H9 (cell line): ENCODE data around the gene SMCO4. TPM values are rescaled to one million over a fixed set of nuclear protein-coding genes. Genes with fewer than 3 reads are reported as not detected.

Experiments
- DNase-seq: peaks from one replicate; pipeline ENCODE4 v3.0.0-alpha.2; 2017
- H2AFZ ChIP-seq: one replicate; pipeline ENCODE4 v1.6.1; 2013; ENCODE audit warnings: mild to moderate bottlenecking, low read length, control low read depth, moderate library complexity
- H2AK5ac ChIP-seq: 2 replicates; pipeline ENCODE4 v1.6.1; 2013; ENCODE audit warnings: low read length, control low read depth, mixed read lengths; ENCODE audit not compliant: insufficient read length
- H2BK120ac ChIP-seq: one replicate; pipeline ENCODE4 v1.6.1; 2013; ENCODE audit warnings: low read depth, mild to moderate bottlenecking, low read length, control low read depth, inconsistent platforms; ENCODE audit not compliant: poor library complexity, severe bottlenecking
- H2BK12ac ChIP-seq: 2 replicates; pipeline ENCODE4 v1.6.1; 2013; ENCODE audit warnings: low read length, control low read depth, mixed read lengths, low read depth; ENCODE audit not compliant: insufficient read length
- H2BK15ac ChIP-seq: 2 replicates; pipeline ENCODE4 v1.6.1; 2013; ENCODE audit warnings: low read depth, low read length, control low read depth
- H2BK20ac ChIP-seq: one replicate; pipeline ENCODE4 v1.6.1; 2013; ENCODE audit warnings: low read depth, mild to moderate bottlenecking, low read length, control low read depth, inconsistent platforms; ENCODE audit not compliant: poor library complexity, severe bottlenecking
- H2BK5ac ChIP-seq: 2 replicates; pipeline ENCODE4 v1.6.1; 2013; ENCODE audit warnings: low read length, control low read depth, mixed read lengths; ENCODE audit not compliant: insufficient read length
- H3K14ac ChIP-seq: 2 replicates; pipeline ENCODE4 v1.6.1; 2013; ENCODE audit warnings: low read length, control low read depth; ENCODE audit not compliant: insufficient read depth
- H3K18ac ChIP-seq: 2 replicates; pipeline ENCODE4 v1.6.1; 2013; ENCODE audit warnings: low read depth, mild to moderate bottlenecking, mixed read lengths, low read length, control low read depth; ENCODE audit not compliant: insufficient read length
- H3K23ac ChIP-seq: 2 replicates; pipeline ENCODE4 v1.6.1; 2013; ENCODE audit warnings: low read length, control low read depth, mixed read lengths, low read depth; ENCODE audit not compliant: insufficient read length
- H3K23me2 ChIP-seq: 2 replicates; pipeline ENCODE4 v1.6.1; 2013; ENCODE audit warnings: low read depth, mild to moderate bottlenecking, mixed read lengths, low read length, control low read depth; ENCODE audit not compliant: insufficient read length, poor library complexity, severe bottlenecking
- H3K27ac ChIP-seq: 2 replicates; pipeline ENCODE4 v1.5.1; 2013; ENCODE audit warnings: low read length, control low read depth, mixed read lengths, low read depth; ENCODE audit not compliant: insufficient read length
- H3K27me3 ChIP-seq: 2 replicates; pipeline ENCODE4 v1.6.1; 2013; ENCODE audit warnings: low read length, control low read depth, inconsistent platforms; ENCODE audit not compliant: insufficient read depth
- H3K4ac ChIP-seq: 2 replicates; pipeline ENCODE4 v1.6.1; 2013; ENCODE audit warnings: low read depth, mild to moderate bottlenecking, control low read depth, inconsistent platforms, low read length, moderate library complexity
- H3K4me1 ChIP-seq: 2 replicates; pipeline ENCODE4 v1.6.1; 2013; ENCODE audit warnings: low read length, control low read depth, inconsistent platforms; ENCODE audit not compliant: insufficient read depth
- H3K4me2 ChIP-seq: 2 replicates; pipeline ENCODE4 v1.6.1; 2013; ENCODE audit warnings: low read length, control low read depth, mixed read lengths; ENCODE audit not compliant: insufficient read length, insufficient read depth
- H3K56ac ChIP-seq: 2 replicates; pipeline ENCODE4 v1.6.1; 2013; ENCODE audit warnings: low read depth, mild to moderate bottlenecking, mixed read lengths, low read length, control low read depth; ENCODE audit not compliant: insufficient read length
- H3K79me1 ChIP-seq: 2 replicates; pipeline ENCODE4 v1.6.1; 2013; ENCODE audit warnings: low read depth, mild to moderate bottlenecking, moderate library complexity, low read length, control low read depth, inconsistent platforms; ENCODE audit not compliant: insufficient read depth, poor library complexity, severe bottlenecking
- H3K79me2 ChIP-seq: 2 replicates; pipeline ENCODE4 v1.6.1; 2013; ENCODE audit warnings: low read length, control low read depth, inconsistent platforms; ENCODE audit not compliant: insufficient read depth
- H3K9ac ChIP-seq: 2 replicates; pipeline ENCODE4 v1.6.1; 2013; ENCODE audit warnings: low read length, control low read depth, mixed read lengths; ENCODE audit not compliant: insufficient read length; ENCODE audit errors: extremely low read depth
- H3K9me3 ChIP-seq: one replicate; pipeline ENCODE4 v1.6.1; 2013; ENCODE audit warnings: low read depth, low read length, inconsistent platforms; ENCODE audit not compliant: control insufficient read depth
- H3T11ph ChIP-seq: one replicate; pipeline ENCODE4 v1.6.1; 2013; ENCODE audit warnings: mild to moderate bottlenecking, low read length, control low read depth, inconsistent platforms
- H4K20me1 ChIP-seq: one replicate; pipeline ENCODE4 v1.6.1; 2013; ENCODE audit not compliant: control insufficient read depth, insufficient read length, insufficient read depth
- H4K5ac ChIP-seq: 2 replicates; pipeline ENCODE4 v1.6.1; 2013; ENCODE audit warnings: low read depth, mild to moderate bottlenecking, mixed read lengths, low read length, control low read depth; ENCODE audit not compliant: insufficient read length
- H4K8ac ChIP-seq: replicated peaks from 2 replicates; pipeline ENCODE4 v1.6.1; 2013; ENCODE audit warnings: low read length, control low read depth, mixed read lengths, low read depth; ENCODE audit not compliant: insufficient read length
- H4K91ac ChIP-seq: 2 replicates; pipeline ENCODE4 v1.6.1; 2013; ENCODE audit warnings: low read depth, mild to moderate bottlenecking, moderate library complexity, mixed read lengths, low read length, control low read depth; ENCODE audit not compliant: insufficient read length
- H3K27ac Mint-ChIP-seq, 3 experiments: 2 replicates in 2 of 3; 3 replicates in 1 of 3; pipeline ENCODE4 v1.8.0; 2020 to 2021; ENCODE audit warnings: mixed read lengths in 3 of 3, mild to moderate bottlenecking in 1 of 3, moderate library complexity in 1 of 3
- H3K27me3 Mint-ChIP-seq: 2 replicates; pipeline ENCODE4 v1.8.0; 2021; ENCODE audit warnings: low read depth, mild to moderate bottlenecking, moderate library complexity, mixed read lengths
- H3K36me3 Mint-ChIP-seq, 3 experiments: 2 replicates in 2 of 3; 3 replicates in 1 of 3; pipeline ENCODE4 v1.8.0; 2020 to 2021; ENCODE audit warnings: low read depth in 3 of 3, mixed read lengths in 3 of 3; ENCODE audit not compliant: insufficient read depth in 1 of 3
- H3K4me1 Mint-ChIP-seq, 2 experiments: 2 replicates each; pipeline ENCODE4 v1.8.0; 2020; ENCODE audit warnings: mixed read lengths in 2 of 2
- H3K4me3 Mint-ChIP-seq, 2 experiments: 2 replicates in 1 of 2; 3 replicates in 1 of 2; pipeline ENCODE4 v1.8.0; 2020 to 2021; ENCODE audit warnings: mild to moderate bottlenecking in 2 of 2, mixed read lengths in 2 of 2, moderate library complexity in 1 of 2
- H3K9me3 Mint-ChIP-seq, 2 experiments: 2 replicates in 1 of 2; 3 replicates in 1 of 2; pipeline ENCODE4 v1.8.0; 2020; ENCODE audit warnings: mild to moderate bottlenecking in 2 of 2, mixed read lengths in 2 of 2, moderate library complexity in 1 of 2
- CTCF ChIP-seq: fragments of 200-600 bp; sonication (generic); conservative IDR thresholded peaks from 3 replicates; pipeline ENCODE4 v1.8.0; 2021; ENCODE audit warnings: antibody characterized with exemption, mild to moderate bottlenecking
- WGBS: extraction: QIAGEN DNeasy Blood & Tissue Kit; methylation state at CpG from one replicate; pipeline ENCODE4 v1.1.7; 2013; ENCODE audit warnings: missing lambda C conversion rate, low lambda C conversion rate, mixed read lengths; ENCODE audit not compliant: insufficient read length; ENCODE audit errors: extremely low coverage; 5-methylcytosine and 5-hydroxymethylcytosine counted together
- total RNA-seq: library from RNA; stranded (reverse); gene quantifications from 2 replicates; pipeline ENCODE4 v1.2.1, GENCODE V29; 2021

The SMCO4 gene
- total RNA-seq, 1 experiment from 2014 or later: 35.6 TPM

- no peak overlapping the region for H4K8ac ChIP-seq
- no peak overlapping the region for H3K23ac ChIP-seq
- no CpG with 5 or more reads among the region's 2 CpGs for WGBS
- no peaks in the 10 kb centered on the region for H4K20me1 ChIP-seq
- no peaks in the 10 kb centered on the region for H3K23me2 ChIP-seq
- H3K9ac ChIP-seq: no peak overlapping the region
- H3K79me2 ChIP-seq: no peaks in the 10 kb centered on the region
- no peak overlapping the region for H3K14ac ChIP-seq
- H2BK5ac ChIP-seq: no peak overlapping the region
- Mint-ChIP-seq H3K9me3 (peaks cover 0 to 3% of the 10 kb centered on the region in 2 experiments; a peak in 1 of 5 replicates), H3K27me3 (no peaks in the 10 kb centered on the region), H3K4me1 (peaks cover 31% of the 10 kb centered on the region in 2 experiments), H3K36me3 (peaks cover 10 to 15% (median 14%) of the 10 kb centered on the region in 3 experiments), H3K27ac (peak overlapping the region in 1 of 3 experiments; percentile 68; a peak in 1 of 7 replicates), H3K4me3 (no peak overlapping the region)
- H4K5ac ChIP-seq: no peak overlapping the region
- no peak overlapping the region for H3K4me2 ChIP-seq
- no peaks in the 10 kb centered on the region for H3K27me3 ChIP-seq
- peaks cover 15% of the 10 kb centered on the region; the same call in 1 of the 2 replicates for H3K4me1 ChIP-seq
- H3K27ac ChIP-seq: no peak overlapping the region
- no peak overlapping the region for H2BK120ac ChIP-seq
- H3K9me3 ChIP-seq: no peaks in the 10 kb centered on the region
- no peak overlapping the region for H2BK15ac ChIP-seq
- no peak overlapping the region for H2BK20ac ChIP-seq
- H3K18ac ChIP-seq: no peak overlapping the region
- H2AFZ ChIP-seq: no peak overlapping the region
- TF ChIP-seq CTCF: no peak
- no peak overlapping the region for H3K56ac ChIP-seq
- no peak for DNase-seq
- H3K4ac ChIP-seq: no peak overlapping the region
- no peak overlapping the region for H3T11ph ChIP-seq
- H2BK12ac ChIP-seq: no peak overlapping the region
- no peak overlapping the region for H4K91ac ChIP-seq
- no peak overlapping the region for H2AK5ac ChIP-seq
- no peaks in the 10 kb centered on the region for H3K79me1 ChIP-seq
These were observed 41.3 kb downstream of the SMCO4 start for GRCh38 chr11:93501856-93502255.
